CD14-positive monocyte (primary cell): ENCODE data around the gene SPATA12. TPM values are rescaled to one million over a fixed set of nuclear protein-coding genes. Genes with fewer than 3 reads are reported as not detected.
A peak's percentile ranks its signal among the peaks of the same experiment; 100 is the strongest.

Experiments
- DNase-seq, 3 donors: peaks; one replicate each; pipeline ENCODE4 v3.0.0-alpha.2; 2011 to 2022
- H2AFZ ChIP-seq: 2 replicates; pipeline ENCODE4 v1.6.0; 2012; ENCODE audit warnings: mild to moderate bottlenecking, low read depth, low read length, inconsistent platforms; ENCODE audit not compliant: insufficient read depth, poor library complexity, severe bottlenecking
- H3K27ac ChIP-seq, 2 donors: 1 replicate in 1 of 2; 2 replicates in 1 of 2; pipeline ENCODE4 v1.5.1; 2012 to 2013; ENCODE audit warnings: low read length in 2 of 2, control low read depth in 1 of 2, inconsistent platforms in 1 of 2, low read depth in 1 of 2, mild to moderate bottlenecking in 1 of 2
- H3K27me3 ChIP-seq, 2 donors: one replicate each; pipeline versions ENCODE4 v1.6.0 to v1.6.1; 2011 to 2013; ENCODE audit warnings: low read length in 2 of 2; ENCODE audit not compliant: control insufficient read depth in 2 of 2, insufficient read depth in 2 of 2
- H3K36me3 ChIP-seq, 2 donors: replicated peaks in 1 of 2; 1 replicate in 1 of 2; 2 replicates in 1 of 2; pipeline versions ENCODE4 v1.5.1 to v1.6.1; 2012 to 2013; ENCODE audit warnings: low read length in 2 of 2, control low read depth in 1 of 2, inconsistent platforms in 1 of 2, mild to moderate bottlenecking in 1 of 2; ENCODE audit not compliant: insufficient read depth in 2 of 2, control insufficient read depth in 1 of 2
- H3K4me1 ChIP-seq, 2 donors: 1 replicate in 1 of 2; 2 replicates in 1 of 2; pipeline versions ENCODE4 v1.5.1 to v1.6.1; 2012 to 2013; ENCODE audit warnings: low read length in 2 of 2, control low read depth in 1 of 2, inconsistent platforms in 1 of 2, mild to moderate bottlenecking in 1 of 2, moderate library complexity in 1 of 2; ENCODE audit not compliant: insufficient read depth in 2 of 2, control insufficient read depth in 1 of 2
- H3K4me2 ChIP-seq: replicated peaks from 2 replicates; pipeline ENCODE3; 2012; ENCODE audit warnings: low read length, moderate library complexity, mild to moderate bottlenecking; ENCODE audit not compliant: poor library complexity, severe bottlenecking; ENCODE audit errors: extremely low read depth
- H3K4me3 ChIP-seq, 3 experiments: fragments of 200-600 bp in 1 of 3; sonication (generic) in 1 of 3; replicated peaks in 1 of 3; 1 replicate in 2 of 3; 2 replicates in 1 of 3; pipeline ENCODE4 v1.5.1; 2011 to 2013; ENCODE audit warnings: low read length in 3 of 3, mild to moderate bottlenecking in 3 of 3, control low read depth in 2 of 3, low read depth in 2 of 3, inconsistent platforms in 1 of 3, moderate library complexity in 1 of 3
- H3K79me2 ChIP-seq: 2 replicates; pipeline ENCODE4 v1.6.0; 2012; ENCODE audit warnings: mild to moderate bottlenecking, control low read depth, inconsistent platforms, low read length, moderate library complexity; ENCODE audit not compliant: insufficient read depth
- H3K9ac ChIP-seq: 2 replicates; pipeline ENCODE4 v1.6.0; 2017; ENCODE audit warnings: low read length, mild to moderate bottlenecking; ENCODE audit not compliant: insufficient read depth, poor library complexity, severe bottlenecking
- H3K9me3 ChIP-seq, 2 donors: replicated peaks in 1 of 2; 1 replicate in 1 of 2; 2 replicates in 1 of 2; pipeline versions ENCODE4 v1.5.1 to v1.6.1; 2012 to 2013; ENCODE audit warnings: low read length in 2 of 2, control low read depth in 1 of 2; ENCODE audit not compliant: control insufficient read depth in 1 of 2, insufficient read depth in 1 of 2
- H4K20me1 ChIP-seq: 2 replicates; pipeline ENCODE4 v1.6.0; 2012; ENCODE audit warnings: mild to moderate bottlenecking, low read length, control low read depth, moderate library complexity; ENCODE audit not compliant: insufficient read depth
- H3K27ac Mint-ChIP-seq, 7 donors: one replicate each; pipeline ENCODE4 v1.8.0; 2020; ENCODE audit warnings: mild to moderate bottlenecking in 7 of 7, mixed read lengths in 7 of 7, moderate library complexity in 6 of 7, inconsistent platforms in 2 of 7
- H3K27me3 Mint-ChIP-seq, 3 donors: one replicate each; pipeline ENCODE4 v1.8.0; 2021 to 2022; ENCODE audit warnings: low read depth in 3 of 3, mild to moderate bottlenecking in 3 of 3, mixed read lengths in 3 of 3, moderate library complexity in 3 of 3, inconsistent platforms in 1 of 3
- H3K36me3 Mint-ChIP-seq, 2 donors: one replicate each; pipeline ENCODE4 v1.8.0; 2020; ENCODE audit warnings: mixed read lengths in 2 of 2, inconsistent platforms in 1 of 2, mild to moderate bottlenecking in 1 of 2
- H3K4me1 Mint-ChIP-seq: one replicate; pipeline ENCODE4 v1.8.0; 2020; ENCODE audit warnings: mild to moderate bottlenecking, mixed read lengths
- H3K4me3 Mint-ChIP-seq, 2 donors: one replicate each; pipeline ENCODE4 v1.8.0; 2020; ENCODE audit warnings: mild to moderate bottlenecking in 2 of 2, mixed read lengths in 2 of 2, moderate library complexity in 1 of 2
- H3K9me3 Mint-ChIP-seq, 7 donors: one replicate each; pipeline ENCODE4 v1.8.0; 2020 to 2022; ENCODE audit warnings: mixed read lengths in 7 of 7, mild to moderate bottlenecking in 6 of 7, moderate library complexity in 6 of 7, inconsistent platforms in 2 of 7
- WGBS: methylation state at CpG from one replicate; pipeline ENCODE4 v1.1.5; 2013; ENCODE audit warnings: missing lambda C conversion rate; ENCODE audit not compliant: insufficient coverage; 5-methylcytosine and 5-hydroxymethylcytosine counted together
- intact Hi-C, 2 donors: fragments of 100-400 bp; cut with micrococcal nuclease; formaldehyde crosslinking; loops; one replicate each; pipeline versions ENCODE4 v1.15.0 to v1.15.1; 2023
- polyA plus RNA-seq, 3 donors: library from polyadenylated mRNA; depleted of rRNA in 1 of 3; unstranded in 2 of 3; stranded (reverse) in 1 of 3; fragments of 300-500 nt in 2 of 3; fragments of >200 nt in 1 of 3; fragmentation: Illumina TruSeq in 2 of 3; gene quantifications; 1 replicate in 2 of 3; 2 replicates in 1 of 3; pipeline ENCODE4 v1.2.3, GENCODE V29; 2012 to 2021
- TF ChIP-seq, protein P1 (sequence below): fragments of 200-600 bp; IDR thresholded peaks from one replicate; pipeline ENCODE4 v1.8.0; 2022; ENCODE audit warnings: antibody characterized with exemption, mild to moderate bottlenecking

The SPATA12 gene
- polyA plus RNA-seq, 3 donors: 0.07 to 0.16 (median 0.10) TPM

DNA sequence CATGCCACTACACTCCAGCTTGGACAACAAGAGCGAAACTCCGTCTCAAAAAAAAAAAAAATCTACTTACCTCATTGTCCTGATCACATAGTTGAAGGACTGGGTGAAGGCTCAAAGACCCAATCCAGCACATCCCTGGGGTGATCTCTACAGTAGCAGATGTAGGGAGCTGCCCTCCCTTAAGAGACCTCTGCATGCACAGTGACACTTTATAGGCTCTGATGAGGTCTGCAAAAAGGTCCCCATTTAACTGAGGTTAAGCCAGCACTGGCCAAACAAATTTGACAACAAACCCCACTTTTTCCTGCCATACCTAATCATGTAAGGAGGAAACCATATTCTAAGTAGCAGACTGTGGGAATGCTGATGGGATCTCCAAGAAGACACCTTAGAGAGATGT is 31.1 kb upstream of the SPATA12 start:
- Histone ChIP-seq H3K4me3 (no peak overlapping the region), H3K79me2 (no peaks in the 10 kb centered on the region), H3K4me1 (no peaks in the 10 kb centered on the region), H3K27ac (no peak overlapping the region), H3K9me3 (no peaks in the 10 kb centered on the region), H3K27me3 (no peaks in the 10 kb centered on the region), H2AFZ (no peak overlapping the region), H3K4me2 (no peak overlapping the region), H4K20me1 (no peaks in the 10 kb centered on the region), H3K9ac (no peak overlapping the region), H3K36me3 (no peaks in the 10 kb centered on the region)
- TF ChIP-seq, protein P1, sequence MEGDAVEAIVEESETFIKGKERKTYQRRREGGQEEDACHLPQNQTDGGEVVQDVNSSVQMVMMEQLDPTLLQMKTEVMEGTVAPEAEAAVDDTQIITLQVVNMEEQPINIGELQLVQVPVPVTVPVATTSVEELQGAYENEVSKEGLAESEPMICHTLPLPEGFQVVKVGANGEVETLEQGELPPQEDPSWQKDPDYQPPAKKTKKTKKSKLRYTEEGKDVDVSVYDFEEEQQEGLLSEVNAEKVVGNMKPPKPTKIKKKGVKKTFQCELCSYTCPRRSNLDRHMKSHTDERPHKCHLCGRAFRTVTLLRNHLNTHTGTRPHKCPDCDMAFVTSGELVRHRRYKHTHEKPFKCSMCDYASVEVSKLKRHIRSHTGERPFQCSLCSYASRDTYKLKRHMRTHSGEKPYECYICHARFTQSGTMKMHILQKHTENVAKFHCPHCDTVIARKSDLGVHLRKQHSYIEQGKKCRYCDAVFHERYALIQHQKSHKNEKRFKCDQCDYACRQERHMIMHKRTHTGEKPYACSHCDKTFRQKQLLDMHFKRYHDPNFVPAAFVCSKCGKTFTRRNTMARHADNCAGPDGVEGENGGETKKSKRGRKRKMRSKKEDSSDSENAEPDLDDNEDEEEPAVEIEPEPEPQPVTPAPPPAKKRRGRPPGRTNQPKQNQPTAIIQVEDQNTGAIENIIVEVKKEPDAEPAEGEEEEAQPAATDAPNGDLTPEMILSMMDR: no peak
- H3K4me1 Mint-ChIP-seq: peaks cover 9% of the 10 kb centered on the region
- no peak for DNase-seq
- 100% methylated on average over 2 of the region's 2 CpGs for WGBS
- H3K27me3 Mint-ChIP-seq: peaks cover 0 to 3% (median 0%) of the 10 kb centered on the region in 3 donors
- no peaks in the 10 kb centered on the region for H3K36me3 Mint-ChIP-seq
- H3K4me3 Mint-ChIP-seq: no peak overlapping the region
- H3K9me3 Mint-ChIP-seq: no peaks in the 10 kb centered on the region
- no peak overlapping the region for H3K27ac Mint-ChIP-seq
- intact Hi-C loops: no loop called here

DNA sequence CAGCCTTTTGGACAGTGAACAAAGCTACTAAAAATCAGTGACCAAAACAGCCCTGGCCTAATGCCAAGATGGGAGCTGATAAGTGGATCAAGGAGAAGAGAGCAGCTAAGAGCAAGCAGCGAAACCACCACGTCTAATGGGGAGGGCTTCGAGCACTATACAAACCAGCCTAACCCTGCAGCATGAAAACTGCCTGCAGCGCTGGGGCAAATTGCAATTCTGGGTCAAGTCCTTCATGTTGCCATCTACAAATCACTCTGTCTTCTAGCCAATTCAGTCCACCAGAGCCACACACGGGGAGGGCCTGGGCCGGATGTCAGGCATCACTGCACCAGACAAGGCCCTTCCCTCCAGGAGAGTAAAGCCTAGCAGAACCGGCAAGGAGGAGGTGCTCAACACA is 30.5 kb upstream of the SPATA12 start:
- Mint-ChIP-seq H3K9me3 (no peaks in the 10 kb centered on the region), H3K36me3 (no peaks in the 10 kb centered on the region), H3K4me3 (no peak overlapping the region), H3K4me1 (peaks cover 9% of the 10 kb centered on the region), H3K27ac (peak overlapping the region in 1 of 7 donors; percentile 76), H3K27me3 (peaks cover 0 to 3% (median 0%) of the 10 kb centered on the region in 3 donors)
- no peaks in the 10 kb centered on the region for H3K79me2 ChIP-seq
- whole genome bisulfite sequencing: 92% methylated on average over 4 of the region's 7 CpGs
- no peak for DNase-seq
- H3K4me1 ChIP-seq: no peaks in the 10 kb centered on the region
- H3K9ac ChIP-seq: no peak overlapping the region
- no peaks in the 10 kb centered on the region for H3K36me3 ChIP-seq
- no peaks in the 10 kb centered on the region for H3K9me3 ChIP-seq
- H4K20me1 ChIP-seq: no peaks in the 10 kb centered on the region
- H2AFZ ChIP-seq: no peak overlapping the region
- no peak overlapping the region for H3K27ac ChIP-seq
- intact Hi-C loops: loop anchor here in 1 of 2 donors (10.0 kb wide), 1 partner anchor 55 kb away; no protein-coding TSS in a partner anchor
- H3K4me3 ChIP-seq: no peak overlapping the region
- no peak overlapping the region for H3K4me2 ChIP-seq
- TF ChIP-seq, protein P1: no peak
- no peaks in the 10 kb centered on the region for H3K27me3 ChIP-seq
